HEK293 (cell line): Measurements from ENCODE around the gene SIX2.

Experiments
- ZBTB11 ChIP-seq: fragments of 450-650 bp; formaldehyde crosslinking; conservative IDR thresholded peaks from 2 replicates; pipeline ENCODE4 v1.5.1; 2016; ENCODE audit warnings: low read depth, missing biosample characterization, missing genetic modification characterization
- ZNF600 ChIP-seq: fragments of 450-650 bp; formaldehyde crosslinking; IDR thresholded peaks from 2 replicates; pipeline ENCODE4 v1.5.1; 2016; ENCODE audit warnings: missing biosample characterization, missing genetic modification characterization

- no peak for TF ChIP-seq ZBTB11 (tag by site-specific recombination)
- no peak for TF ChIP-seq ZNF600 (tag by site-specific recombination)
Observed at GRCh38 chr2:44979581-44979980, 29.7 kb downstream of the SIX2 start.
